Neuronal stem cell (in vitro differentiated cells): ENCODE measurements around the gene ZNF697.

ENCODE experiments used
- DNase-seq: peaks from one replicate; pipeline ENCODE4 v3.0.0-alpha.2; 2013; ENCODE audit warnings: low spot score
- H2AFZ ChIP-seq: one replicate; pipeline ENCODE4 v1.6.1; 2013; ENCODE audit warnings: mild to moderate bottlenecking, low read length, inconsistent platforms
- H2AK5ac ChIP-seq: 2 replicates; pipeline ENCODE4 v1.6.1; 2013; ENCODE audit warnings: low read depth, mild to moderate bottlenecking, inconsistent platforms, low read length, moderate library complexity, mixed read lengths
- H2BK120ac ChIP-seq: 2 replicates; pipeline ENCODE4 v1.6.1; 2013; ENCODE audit warnings: low read depth, mild to moderate bottlenecking, inconsistent platforms, low read length, moderate library complexity, mixed read lengths
- H2BK12ac ChIP-seq: one replicate; pipeline ENCODE4 v1.6.1; 2013; ENCODE audit warnings: low read length, inconsistent platforms
- H2BK15ac ChIP-seq: 2 replicates; pipeline ENCODE4 v1.6.1; 2013; ENCODE audit warnings: mild to moderate bottlenecking, low read length, inconsistent platforms, mixed read lengths
- H2BK5ac ChIP-seq: one replicate; pipeline ENCODE4 v1.6.1; 2013; ENCODE audit warnings: inconsistent platforms, mild to moderate bottlenecking, low read length, moderate library complexity
- H3K14ac ChIP-seq: one replicate; pipeline ENCODE4 v1.6.1; 2013; ENCODE audit warnings: low read length, inconsistent platforms
- H3K18ac ChIP-seq: 2 replicates; pipeline ENCODE4 v1.6.1; 2013; ENCODE audit warnings: low read length, inconsistent platforms
- H3K23ac ChIP-seq: 2 replicates; pipeline ENCODE4 v1.6.1; 2013; ENCODE audit warnings: low read depth, mild to moderate bottlenecking, mixed read lengths, low read length, inconsistent platforms; ENCODE audit not compliant: poor library complexity
- H3K27ac ChIP-seq: replicated peaks from 3 replicates; pipeline ENCODE4 v1.5.1; 2013; ENCODE audit warnings: low read length, inconsistent platforms
- H3K27me3 ChIP-seq, 3 experiments: 2 replicates each; pipeline ENCODE4 v1.6.1; 2013; ENCODE audit warnings: low read length in 3 of 3, mild to moderate bottlenecking in 2 of 3, inconsistent platforms in 1 of 3, low read depth in 1 of 3, mixed read lengths in 1 of 3, moderate library complexity in 1 of 3; ENCODE audit not compliant: control insufficient read depth in 3 of 3, insufficient read depth in 3 of 3
- H3K36me3 ChIP-seq, 2 donors: replicated peaks in 1 of 2; 2 replicates each; pipeline ENCODE4 v1.6.1; 2013; ENCODE audit warnings: low read length in 2 of 2; ENCODE audit not compliant: control insufficient read depth in 2 of 2, insufficient read depth in 2 of 2
- H3K4ac ChIP-seq: 2 replicates; pipeline ENCODE4 v1.6.1; 2013; ENCODE audit warnings: inconsistent platforms, mild to moderate bottlenecking, low read length, moderate library complexity
- H3K4me1 ChIP-seq, 2 donors: 1 replicate in 1 of 2; 2 replicates in 1 of 2; pipeline ENCODE4 v1.6.1; 2013; ENCODE audit warnings: low read length in 2 of 2, low read depth in 1 of 2; ENCODE audit not compliant: control insufficient read depth in 2 of 2, insufficient read depth in 1 of 2
- H3K4me2 ChIP-seq: one replicate; pipeline ENCODE4 v1.6.1; 2013; ENCODE audit warnings: mild to moderate bottlenecking, low read length, inconsistent platforms; ENCODE audit not compliant: insufficient read depth, poor library complexity, severe bottlenecking
- H3K4me3 ChIP-seq, 2 donors: 2 replicates each; pipeline ENCODE4 v1.5.1; 2013; ENCODE audit warnings: low read length in 2 of 2, mild to moderate bottlenecking in 2 of 2, inconsistent platforms in 1 of 2, moderate library complexity in 1 of 2
- H3K79me1 ChIP-seq: one replicate; pipeline ENCODE4 v1.6.1; 2013; ENCODE audit warnings: low read depth, mild to moderate bottlenecking, inconsistent platforms, low read length, moderate library complexity
- H3K9ac ChIP-seq: one replicate; pipeline ENCODE4 v1.6.1; 2013; ENCODE audit warnings: mild to moderate bottlenecking, low read depth, low read length, inconsistent platforms; ENCODE audit not compliant: poor library complexity
- H3K9me3 ChIP-seq, 2 donors: replicated peaks in 1 of 2; 2 replicates each; pipeline versions ENCODE3 to v1.6.1; 2013; ENCODE audit warnings: low read length in 2 of 2, mild to moderate bottlenecking in 2 of 2, inconsistent platforms in 1 of 2, low read depth in 1 of 2, mixed read lengths in 1 of 2, moderate library complexity in 1 of 2; ENCODE audit not compliant: control insufficient read depth in 2 of 2, insufficient read depth in 1 of 2
- H4K8ac ChIP-seq: one replicate; pipeline ENCODE4 v1.6.1; 2013; ENCODE audit warnings: low read depth, mild to moderate bottlenecking, inconsistent platforms, low read length, moderate library complexity
- H4K91ac ChIP-seq: one replicate; pipeline ENCODE4 v1.6.1; 2013; ENCODE audit warnings: low read length, low read depth, mild to moderate bottlenecking, inconsistent platforms; ENCODE audit not compliant: poor library complexity
- WGBS, 2 donors: extraction: QIAGEN DNeasy Blood & Tissue Kit; methylation state at CpG; one replicate each; pipeline ENCODE4 v1.1.7; 2013; ENCODE audit warnings: missing lambda C conversion rate in 2 of 2, mixed read lengths in 1 of 2; ENCODE audit not compliant: insufficient read length in 2 of 2, insufficient replicate concordance in 1 of 2; ENCODE audit errors: extremely low coverage in 2 of 2; 5-methylcytosine and 5-hydroxymethylcytosine counted together

ZNF697 gene

GRCh38 chr1:119600976-119601375 lies 47.1 kb downstream of the ZNF697 start:
- Histone ChIP-seq H3K9me3 (no peaks in the 10 kb centered on the region), H3K9ac (no peak overlapping the region), H3K18ac (no peak overlapping the region), H3K79me1 (no peaks in the 10 kb centered on the region), H4K91ac (no peak overlapping the region), H3K4me3 (no peak overlapping the region), H2BK5ac (no peak overlapping the region), H3K14ac (no peak overlapping the region), H3K27ac (no peak overlapping the region), H3K36me3 (no peaks in the 10 kb centered on the region), H3K4ac (no peak overlapping the region), H3K4me2 (no peak overlapping the region), H2BK12ac (no peak overlapping the region), H3K27me3 (peaks cover 0 to 3% (median 0%) of the 10 kb centered on the region in 3 experiments), H3K23ac (no peak overlapping the region), H4K8ac (no peak overlapping the region), H2AK5ac (no peak overlapping the region), H2BK120ac (no peak overlapping the region), H2BK15ac (no peak overlapping the region), H3K4me1 (no peaks in the 10 kb centered on the region), H2AFZ (no peak overlapping the region)
- no peak for DNase-seq
- no CpG with 5 or more reads among the region's 1 CpG for WGBS, 2 donors

- H2BK15ac ChIP-seq, result no peak overlapping the region
- peaks cover 0 to 3% (median 0%) of the 10 kb centered on the region in 3 experiments for H3K27me3 ChIP-seq
- no peak overlapping the region for H2BK120ac ChIP-seq
- no peak overlapping the region for H3K4ac ChIP-seq
- H3K9me3 ChIP-seq, result no peaks in the 10 kb centered on the region
- H3K4me3 ChIP-seq, result no peak overlapping the region
- no peak overlapping the region for H3K23ac ChIP-seq
- H2BK12ac ChIP-seq, result no peak overlapping the region
- H3K79me1 ChIP-seq, result no peaks in the 10 kb centered on the region
- H3K27ac ChIP-seq, result no peak overlapping the region
- H4K8ac ChIP-seq, result no peak overlapping the region
- DNase-seq, result no peak
- H3K14ac ChIP-seq, result no peak overlapping the region
- no peak overlapping the region for H3K18ac ChIP-seq
- H4K91ac ChIP-seq, result no peak overlapping the region
- no peaks in the 10 kb centered on the region for H3K4me1 ChIP-seq
- H2AK5ac ChIP-seq, result no peak overlapping the region
- no peak overlapping the region for H2BK5ac ChIP-seq
- no peak overlapping the region for H3K4me2 ChIP-seq
- H3K36me3 ChIP-seq, result no peaks in the 10 kb centered on the region
- H2AFZ ChIP-seq, result no peak overlapping the region
- no CpG with 5 or more reads among the region's 4 CpGs for WGBS, 2 donors
- H3K9ac ChIP-seq, result no peak overlapping the region
These were observed 47.5 kb downstream of the ZNF697 start for GRCh38 chr1:119600561-119600960.

GRCh38 chr1:119595606-119596005 lies 52.5 kb downstream of the ZNF697 start:
- Histone ChIP-seq H2BK5ac (no peak overlapping the region), H3K14ac (no peak overlapping the region), H2AFZ (no peak overlapping the region), H2AK5ac (no peak overlapping the region), H3K4me2 (no peak overlapping the region), H3K4ac (no peak overlapping the region), H3K27me3 (peaks cover 0 to 6% (median 0%) of the 10 kb centered on the region in 3 experiments), H3K9me3 (no peaks in the 10 kb centered on the region), H3K23ac (no peak overlapping the region), H3K36me3 (no peaks in the 10 kb centered on the region), H2BK120ac (no peak overlapping the region), H2BK12ac (no peak overlapping the region), H3K18ac (no peak overlapping the region), H3K4me1 (no peaks in the 10 kb centered on the region), H4K8ac (no peak overlapping the region), H2BK15ac (no peak overlapping the region), H3K9ac (no peak overlapping the region), H4K91ac (no peak overlapping the region), H3K27ac (no peak overlapping the region), H3K4me3 (no peak overlapping the region), H3K79me1 (no peaks in the 10 kb centered on the region)
- DNase-seq, result no peak
- no CpG with 5 or more reads among the region's 2 CpGs for WGBS, 2 donors

DNA sequence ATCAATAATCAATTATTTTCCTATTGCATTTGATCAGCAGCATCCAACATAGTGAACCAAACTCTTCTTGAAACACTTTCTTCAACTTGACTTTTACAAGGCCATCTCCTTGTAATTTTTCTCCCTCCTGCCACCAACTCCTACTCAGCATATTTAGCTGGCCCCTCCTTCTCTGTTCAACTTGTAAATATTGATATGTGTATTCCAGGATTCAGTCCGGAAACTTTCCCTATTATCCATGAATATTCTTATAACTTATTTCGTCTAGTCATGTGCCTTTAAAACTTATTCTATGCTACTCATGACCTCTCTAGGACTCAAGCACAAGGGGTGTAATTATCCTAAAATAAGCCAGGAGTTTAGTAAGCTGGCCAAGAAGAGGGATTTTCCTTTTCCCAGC lies 52.9 kb downstream of the ZNF697 start:
- WGBS, 2 donors, result no CpG with 5 or more reads among the region's 2 CpGs
- H4K8ac ChIP-seq, result no peak overlapping the region

More for the DNA sequence above, 52.9 kb downstream of the ZNF697 start:
- Histone ChIP-seq H3K4me3 (no peak overlapping the region), H3K27me3 (peaks cover 0 to 6% (median 0%) of the 10 kb centered on the region in 3 experiments), H2BK15ac (no peak overlapping the region), H2BK120ac (no peak overlapping the region), H2BK5ac (no peak overlapping the region), H3K18ac (no peak overlapping the region), H4K91ac (no peak overlapping the region), H3K9ac (no peak overlapping the region), H3K23ac (no peak overlapping the region), H3K27ac (no peak overlapping the region), H2AK5ac (no peak overlapping the region), H3K79me1 (no peaks in the 10 kb centered on the region), H3K9me3 (no peaks in the 10 kb centered on the region), H2BK12ac (no peak overlapping the region), H3K4ac (no peak overlapping the region), H3K4me2 (no peak overlapping the region), H3K36me3 (no peaks in the 10 kb centered on the region), H3K4me1 (no peaks in the 10 kb centered on the region), H2AFZ (no peak overlapping the region), H3K14ac (no peak overlapping the region)
- no peak for DNase-seq
